Adrenal gland (tissue), 5 donors: ENCODE measurements around the gene CCDC85C.

Source experiments
- CTCF ChIP-seq, 6 experiments: fragments of 450-650 bp in 4 of 6; fragments of 200-600 bp in 2 of 6; sonication (generic) in 1 of 6; IDR thresholded peaks; 1 replicate in 5 of 6; 2 replicates in 1 of 6; pipeline versions ENCODE4 v1.5.1 to v1.8.0; 2016 to 2021; ENCODE audit warnings: antibody characterized with exemption in 6 of 6, mild to moderate bottlenecking in 2 of 6, moderate library complexity in 1 of 6
- POLR2A ChIP-seq, 2 donors: fragments of 450-650 bp; IDR thresholded peaks; one replicate each; pipeline ENCODE4 v1.6.1; 2017; ENCODE audit warnings: antibody characterized with exemption in 2 of 2, mild to moderate bottlenecking in 2 of 2, moderate library complexity in 1 of 2
- donor health status: DM: no; HTN: no; CAD: no.

GRCh38 chr14:99608591-99608990 is 4.6 kb upstream of the CCDC85C start:
- no peak for TF ChIP-seq CTCF (IDR thresholded peaks at IDR 0.05)
- no peak for TF ChIP-seq POLR2A (IDR thresholded peaks at IDR 0.05)
